ENCODE data around the gene OSBPL9.

The OSBPL9 gene

DNA sequence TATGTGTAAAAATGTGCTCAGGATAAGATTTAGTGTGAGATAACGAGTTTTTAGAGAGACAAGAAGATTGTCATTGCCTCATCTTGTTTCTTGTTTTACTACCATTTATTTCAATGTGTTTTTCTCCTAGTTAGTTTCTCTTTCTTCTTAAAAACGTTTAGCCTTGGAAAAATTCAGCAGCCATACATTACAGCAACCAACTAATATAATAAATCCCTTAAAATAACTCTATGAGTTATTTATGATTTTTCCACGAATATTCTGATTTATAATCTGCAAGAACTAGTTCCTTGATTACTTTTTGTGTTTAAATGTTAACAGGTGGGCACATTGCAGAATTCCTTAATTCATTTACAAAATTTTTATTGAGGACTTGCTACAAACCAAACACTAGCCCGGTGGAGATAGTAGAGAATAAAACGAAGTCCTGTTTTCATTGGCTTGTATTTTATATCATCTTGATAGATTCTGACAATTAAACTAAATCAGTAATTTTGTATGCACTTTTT, 118.9 kb downstream of the OSBPL9 start:
- H3K4me3 ChIP-seq (ENCODE audit: low read depth, low read length) = no peak overlapping the region
- no peak for DNase-seq (ENCODE audit: low read depth)
- TF ChIP-seq, protein P1, sequence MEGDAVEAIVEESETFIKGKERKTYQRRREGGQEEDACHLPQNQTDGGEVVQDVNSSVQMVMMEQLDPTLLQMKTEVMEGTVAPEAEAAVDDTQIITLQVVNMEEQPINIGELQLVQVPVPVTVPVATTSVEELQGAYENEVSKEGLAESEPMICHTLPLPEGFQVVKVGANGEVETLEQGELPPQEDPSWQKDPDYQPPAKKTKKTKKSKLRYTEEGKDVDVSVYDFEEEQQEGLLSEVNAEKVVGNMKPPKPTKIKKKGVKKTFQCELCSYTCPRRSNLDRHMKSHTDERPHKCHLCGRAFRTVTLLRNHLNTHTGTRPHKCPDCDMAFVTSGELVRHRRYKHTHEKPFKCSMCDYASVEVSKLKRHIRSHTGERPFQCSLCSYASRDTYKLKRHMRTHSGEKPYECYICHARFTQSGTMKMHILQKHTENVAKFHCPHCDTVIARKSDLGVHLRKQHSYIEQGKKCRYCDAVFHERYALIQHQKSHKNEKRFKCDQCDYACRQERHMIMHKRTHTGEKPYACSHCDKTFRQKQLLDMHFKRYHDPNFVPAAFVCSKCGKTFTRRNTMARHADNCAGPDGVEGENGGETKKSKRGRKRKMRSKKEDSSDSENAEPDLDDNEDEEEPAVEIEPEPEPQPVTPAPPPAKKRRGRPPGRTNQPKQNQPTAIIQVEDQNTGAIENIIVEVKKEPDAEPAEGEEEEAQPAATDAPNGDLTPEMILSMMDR (IDR thresholded peaks at IDR 0.05; ENCODE audit: insufficient read depth, low read depth, low read length, missing control alignments) = no peak

DNA sequence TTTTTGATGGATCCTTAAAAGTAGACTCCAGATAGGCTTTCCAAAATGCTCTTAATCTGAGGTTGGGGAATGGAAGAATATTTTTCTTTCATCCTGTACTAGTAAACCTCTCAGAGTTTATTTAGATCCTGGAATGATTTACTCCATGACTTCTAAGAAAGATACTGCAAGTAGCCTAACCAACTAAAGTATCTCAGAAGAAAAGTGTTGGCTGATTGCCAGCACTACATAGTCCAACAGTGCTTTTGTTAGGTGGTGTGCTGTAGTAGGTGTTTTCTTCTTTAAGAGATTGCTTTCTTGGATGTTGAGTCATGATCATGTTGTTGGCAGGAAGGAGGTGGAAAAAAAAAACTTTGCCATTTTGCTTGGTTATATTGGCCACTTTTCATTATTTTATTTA, 119.8 kb downstream of the OSBPL9 start:
- TF ChIP-seq, protein P1 (IDR thresholded peaks at IDR 0.05; ENCODE audit: insufficient read depth, low read depth, low read length, missing control alignments) = no peak
- DNase-seq (ENCODE audit: low read depth) = peak; percentile 53
- no peak overlapping the region for H3K4me3 ChIP-seq (ENCODE audit: low read depth, low read length)

DNA sequence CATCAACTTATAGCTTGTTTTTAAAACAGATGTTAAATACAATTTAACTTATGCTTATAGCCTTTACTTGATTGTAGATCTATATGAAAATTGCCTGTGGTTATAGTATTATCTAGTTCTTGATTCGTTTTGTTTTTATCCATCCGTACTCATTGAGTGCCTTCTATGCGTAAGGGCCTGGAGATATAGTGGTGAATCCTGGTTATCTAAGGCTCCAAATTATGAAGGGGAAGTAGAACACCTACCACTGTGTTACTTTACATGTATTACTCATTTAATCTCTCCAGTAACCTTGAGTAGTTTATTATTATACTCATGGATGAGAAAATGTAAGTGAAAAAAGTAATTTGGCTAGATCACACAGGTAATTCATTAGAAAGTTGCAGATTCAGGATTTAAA, 121.8 kb downstream of the OSBPL9 start:
- H3K4me3 ChIP-seq (ENCODE audit: low read depth, low read length) = no peak overlapping the region
- TF ChIP-seq, protein P1 (IDR thresholded peaks at IDR 0.05; ENCODE audit: insufficient read depth, low read depth, low read length, missing control alignments) = no peak
- DNase-seq (ENCODE audit: low read depth) = no peak

DNA sequence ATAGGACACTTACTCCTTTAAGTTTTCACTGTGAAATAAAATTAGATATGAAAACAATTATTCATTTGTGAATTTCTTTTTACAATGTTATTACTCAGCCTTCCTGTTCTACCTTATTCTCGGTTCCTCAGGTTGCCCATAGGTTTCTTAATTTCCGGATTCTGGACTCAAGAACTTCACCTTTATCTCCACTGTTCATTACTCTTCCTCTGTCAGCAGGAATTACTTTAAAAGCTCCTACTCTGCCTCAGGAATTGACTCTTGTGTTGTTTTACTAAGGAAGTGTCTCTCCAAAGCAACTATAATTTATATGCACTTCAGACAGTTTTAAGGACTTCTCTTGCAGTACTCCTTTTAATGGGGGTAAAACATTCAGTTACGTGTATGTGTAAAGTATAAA, 123.8 kb downstream of the OSBPL9 start:
- no peak overlapping the region for H3K4me3 ChIP-seq (ENCODE audit: low read depth, low read length)
- peak; percentile 59 for DNase-seq (ENCODE audit: low read depth)
- TF ChIP-seq, protein P1 (IDR thresholded peaks at IDR 0.05; ENCODE audit: insufficient read depth, low read depth, low read length, missing control alignments) = no peak

DNA sequence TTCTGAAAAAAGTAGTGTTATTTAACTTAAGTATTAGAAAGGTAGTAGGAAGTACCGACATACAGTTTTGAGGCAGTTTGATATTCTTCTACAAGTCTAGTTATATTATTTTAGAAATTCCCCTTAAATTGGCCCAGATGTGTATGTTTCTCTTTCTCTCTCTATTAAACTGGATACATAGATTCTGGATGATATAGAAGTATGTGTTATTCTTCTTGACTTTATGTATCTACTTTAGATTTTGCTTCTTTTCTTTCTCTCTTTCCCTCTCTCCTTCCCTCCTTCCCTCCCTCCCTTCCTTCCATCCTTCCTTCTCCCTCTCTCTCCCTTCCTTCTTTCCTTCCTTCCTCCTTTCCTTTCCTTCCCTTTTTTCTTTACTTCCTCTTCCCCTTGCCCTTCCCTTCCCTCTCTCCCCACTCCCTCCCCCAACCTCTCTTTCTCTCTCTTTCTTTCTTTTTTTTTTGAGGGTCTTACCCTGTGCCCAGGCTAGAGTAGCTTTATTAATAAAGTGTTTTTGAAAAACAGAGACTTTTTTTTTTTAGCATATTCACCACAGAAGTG, 124.3 kb downstream of the OSBPL9 start:
- TF ChIP-seq, protein P1 (IDR thresholded peaks at IDR 0.05; ENCODE audit: insufficient read depth, low read depth, low read length, missing control alignments) = no peak
- DNase-seq (ENCODE audit: low read depth) = no peak
- H3K4me3 ChIP-seq (ENCODE audit: low read depth, low read length) = no peak overlapping the region

DNA sequence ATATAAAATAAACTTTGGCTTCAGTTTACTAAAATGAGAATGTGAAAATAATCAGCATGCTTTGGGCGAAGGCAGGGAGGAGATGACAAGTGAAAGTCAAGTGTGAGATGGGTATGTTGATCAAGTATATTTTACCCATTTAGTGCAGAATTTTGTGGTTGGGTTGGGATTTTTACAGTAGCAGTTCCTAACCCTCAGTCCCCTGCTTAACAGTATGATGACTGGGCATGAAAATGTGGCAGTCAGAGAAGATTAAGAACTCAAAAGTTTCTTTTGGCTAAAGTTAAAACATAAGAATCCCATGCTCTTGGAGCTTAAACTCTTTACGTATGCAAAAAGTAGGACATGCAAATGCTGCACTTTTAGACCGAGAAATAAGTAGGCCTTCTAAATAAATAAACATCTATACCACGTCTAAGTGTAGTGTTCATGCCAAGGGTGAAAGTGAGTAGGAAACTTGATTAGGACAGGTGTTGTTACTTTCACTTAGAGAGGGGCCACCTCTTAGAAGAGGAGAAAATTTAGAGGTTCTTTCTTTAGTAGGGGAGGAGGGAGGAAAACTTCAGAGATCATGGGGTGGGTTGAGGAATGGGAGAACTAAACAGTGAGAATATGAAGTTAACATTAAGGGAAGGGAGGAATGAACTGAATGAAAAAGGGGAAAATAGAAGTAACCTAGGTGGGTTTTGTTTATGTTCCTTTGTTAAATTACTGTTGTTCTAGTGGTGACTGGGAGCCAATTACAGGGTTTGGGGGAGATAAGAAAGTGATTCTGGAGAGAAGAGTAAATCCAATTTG, 127.8 kb downstream of the OSBPL9 start:
- no peak overlapping the region for H3K4me3 ChIP-seq (ENCODE audit: low read depth, low read length)
- DNase-seq (ENCODE audit: low read depth) = peak; percentile 28
- TF ChIP-seq, protein P1 (IDR thresholded peaks at IDR 0.05; ENCODE audit: insufficient read depth, low read depth, low read length, missing control alignments) = no peak
